NK-92 (cell line): Measurements from ENCODE around the gene ANGEL1.
A peak's percentile ranks its signal among the peaks of the same experiment; 100 is the strongest.

Source experiments
- DNase-seq: peaks from one replicate; lab custom pipeline; 2025; ENCODE audit not compliant: unreplicated experiment; lab: John Stamatoyannopoulos, UW

The ANGEL1 gene

GRCh38 chr14:76812422-76813383, at the start of gene ANGEL1:
Gene ANGEL1, minus strand, starts transcription at chr14:76812882. Its CDS starts 55 bp downstream, at chr14:76812827.
- peak; percentile 74 for DNase-seq

- no peak for DNase-seq
Observed at GRCh38 chr14:76861574-76862255, 49.0 kb upstream of the ANGEL1 start.

DNA sequence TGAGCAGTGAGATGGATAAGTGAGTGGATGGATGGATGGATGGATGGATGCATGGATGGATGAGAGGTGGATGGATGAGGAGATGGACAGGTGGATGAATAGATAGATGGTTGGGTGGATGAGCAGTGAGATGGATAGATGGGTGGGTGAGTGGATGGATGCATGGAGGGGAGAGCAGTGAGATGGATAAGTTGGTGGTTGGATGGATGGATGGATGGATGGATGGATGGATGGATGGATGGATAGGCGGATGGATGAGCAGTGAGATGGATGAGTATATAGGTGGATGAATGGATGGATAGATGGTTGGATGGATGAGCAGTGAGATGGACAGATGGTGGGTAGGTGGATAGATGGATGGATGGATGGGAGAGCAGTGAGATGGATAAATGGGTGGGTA, 44.1 kb upstream of the ANGEL1 start:
- no peak for DNase-seq

DNA sequence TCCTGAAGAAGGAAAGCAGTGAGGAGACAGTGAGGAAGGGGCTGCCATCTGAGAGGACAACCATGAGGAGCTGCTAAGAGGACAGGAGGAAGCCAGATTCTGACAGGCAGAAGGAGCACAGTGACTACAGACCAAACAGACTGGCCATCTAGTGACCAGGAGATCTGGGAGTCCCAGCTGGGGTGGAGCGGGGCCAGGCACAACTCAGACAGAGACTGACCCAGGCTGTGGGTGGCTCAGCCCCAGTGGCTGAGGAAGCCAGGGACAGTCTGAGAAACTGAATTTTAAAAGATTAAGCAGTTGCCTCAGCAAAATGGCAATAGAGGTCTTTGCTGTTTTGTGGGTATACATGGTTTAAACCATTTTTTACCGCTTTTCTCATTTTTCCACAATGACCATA, 42.4 kb upstream of the ANGEL1 start:
- DNase-seq, result no peak

DNA sequence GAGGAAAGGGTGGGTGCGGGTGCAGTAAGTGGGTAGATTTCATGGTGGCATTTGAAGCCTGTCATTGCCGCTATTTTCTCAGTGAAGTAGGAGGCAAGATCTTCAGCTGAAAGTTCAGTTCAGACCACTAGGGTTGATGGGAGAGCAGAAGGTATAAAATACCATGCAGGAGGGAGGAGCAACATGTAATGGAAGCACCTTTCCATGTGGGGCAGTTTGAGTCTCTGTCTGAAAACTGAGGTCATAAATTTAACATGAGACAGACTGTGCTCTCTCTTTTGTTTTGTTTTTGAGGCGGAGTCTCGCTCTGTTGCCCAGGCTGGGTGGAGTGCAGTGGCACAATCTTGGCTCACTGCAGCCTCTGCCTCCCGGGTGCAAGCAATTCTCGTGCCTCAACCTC, 36.2 kb upstream of the ANGEL1 start:
- no peak for DNase-seq

GRCh38 chr14:76846331-76847047, 33.8 kb upstream of the ANGEL1 start:
- DNase-seq, result no peak

- no peak for DNase-seq
Observed at GRCh38 chr14:76844223-76844622, 31.5 kb upstream of the ANGEL1 start.

GRCh38 chr14:76842414-76842813, 29.7 kb upstream of the ANGEL1 start:
- DNase-seq, result no peak

GRCh38 chr14:76837524-76837923, 24.8 kb upstream of the ANGEL1 start:
- DNase-seq, result no peak

GRCh38 chr14:76836029-76836630, 23.4 kb upstream of the ANGEL1 start:
- no peak for DNase-seq

DNA sequence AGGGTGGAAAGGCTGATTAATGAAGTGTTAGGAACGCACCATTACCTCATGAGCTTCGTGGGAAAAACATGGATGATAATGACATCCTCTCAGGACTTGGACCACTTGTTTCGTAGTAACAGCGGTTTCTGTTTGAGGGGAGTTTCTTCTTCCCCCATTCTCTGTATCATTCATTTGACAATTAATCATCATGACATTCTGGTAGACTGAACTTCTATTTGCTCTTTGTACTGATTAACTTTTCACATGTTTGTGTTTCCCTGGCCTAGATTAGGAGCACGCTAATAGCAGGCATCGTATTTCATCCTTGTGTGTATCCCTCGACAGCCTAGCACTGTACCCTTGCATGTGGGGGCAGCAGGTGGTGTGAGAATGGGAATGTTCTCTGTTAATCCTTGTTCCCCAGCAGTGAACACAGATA, 21.6 kb upstream of the ANGEL1 start:
- no peak for DNase-seq

DNA sequence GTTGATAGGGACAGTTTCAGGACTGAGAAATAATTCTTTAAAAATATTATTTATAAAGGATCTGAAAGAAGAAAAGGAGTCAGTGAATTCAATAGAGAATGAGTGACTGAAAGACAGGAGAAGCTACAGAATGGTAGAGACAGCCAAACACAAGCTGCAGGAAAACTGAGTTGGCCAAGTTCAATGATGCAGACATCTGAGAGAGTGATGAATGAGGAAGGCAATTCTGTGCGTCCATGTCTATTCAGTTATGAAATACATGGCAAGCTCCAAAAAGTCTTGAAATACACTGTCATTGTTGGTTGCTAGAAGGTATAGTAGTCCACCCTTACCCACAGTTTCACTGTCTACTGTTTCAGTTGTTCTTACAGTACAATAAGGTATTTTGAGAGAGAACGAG, 20.3 kb upstream of the ANGEL1 start:
- no peak for DNase-seq

GRCh38 chr14:76832503-76832988, 19.9 kb upstream of the ANGEL1 start:
- no peak for DNase-seq

DNA sequence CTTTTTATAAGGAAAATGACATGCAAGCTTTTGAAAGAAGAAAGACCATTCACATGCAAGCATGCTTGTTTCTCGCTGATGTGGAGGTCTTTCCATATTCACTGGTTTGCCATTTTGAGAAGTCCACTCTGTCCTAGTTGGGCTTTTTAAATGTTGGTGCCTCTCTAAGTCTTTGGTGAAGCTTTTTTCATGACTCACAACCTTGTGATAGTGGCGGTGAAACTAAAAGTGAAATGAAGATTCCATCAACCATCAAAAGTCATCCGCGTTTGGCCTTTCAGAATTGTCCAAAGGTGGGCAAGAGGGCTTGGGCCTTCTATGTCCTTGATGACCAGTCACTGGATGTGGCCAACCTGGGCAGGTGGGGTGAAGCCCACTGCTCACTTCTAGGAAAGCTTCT, 17.9 kb upstream of the ANGEL1 start:
- DNase-seq, result no peak

GRCh38 chr14:76829650-76830421, 17.2 kb upstream of the ANGEL1 start:
- DNase-seq, result no peak

DNA sequence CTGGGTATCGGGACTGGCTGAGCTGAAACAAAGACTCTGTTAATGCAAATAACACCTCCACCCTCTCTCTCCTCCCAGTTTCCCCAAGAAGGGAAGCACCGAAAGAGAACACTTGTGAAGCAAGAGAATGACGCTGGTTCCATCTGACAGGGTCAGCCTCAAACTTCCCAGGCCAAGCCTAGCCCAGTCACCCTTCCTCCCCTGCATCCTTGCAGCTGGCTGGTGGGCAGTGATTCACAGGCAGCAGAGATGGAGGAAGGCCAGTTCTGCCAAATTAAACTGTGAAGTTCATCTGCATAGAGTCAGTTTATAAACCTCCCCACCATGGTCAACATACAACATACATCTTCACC, 16.3 kb upstream of the ANGEL1 start:
- DNase-seq, result no peak

DNA sequence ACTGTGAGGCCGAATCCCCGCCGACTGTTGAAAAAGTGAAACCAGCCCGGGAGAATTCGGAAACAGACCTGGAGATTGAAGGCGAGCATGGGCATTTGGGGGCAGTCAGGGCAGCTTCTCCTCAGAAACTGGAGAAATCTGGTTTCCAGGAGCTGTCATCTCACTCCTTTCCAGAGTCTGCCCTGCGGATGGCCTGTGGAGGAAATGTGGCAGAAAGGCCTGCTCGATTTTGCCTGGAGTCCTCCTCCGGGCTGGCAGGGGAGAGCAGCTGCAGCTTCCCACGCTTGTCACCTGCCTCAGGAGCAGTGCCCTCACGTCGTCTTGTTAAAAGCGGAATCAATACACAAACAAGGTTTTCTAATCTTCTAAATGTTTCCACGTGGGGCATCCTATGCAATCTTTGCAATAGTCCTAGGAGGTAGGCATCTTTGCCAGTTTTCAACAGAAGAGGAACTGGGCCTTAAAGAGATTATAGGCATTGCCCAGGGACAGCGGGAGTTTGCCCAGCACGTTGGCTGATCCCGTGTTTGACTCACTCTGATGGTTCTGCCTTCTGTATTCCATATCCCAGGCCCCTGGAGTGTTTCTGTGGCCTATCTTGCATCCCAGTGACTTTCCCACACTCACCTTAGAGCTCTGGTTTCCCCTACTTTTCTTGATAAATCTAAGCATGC, 15.8 kb upstream of the ANGEL1 start:
- no peak for DNase-seq

- no peak for DNase-seq
Observed at GRCh38 chr14:76827696-76828296, 15.1 kb upstream of the ANGEL1 start.

- no peak for DNase-seq
Observed at GRCh38 chr14:76826122-76826521, 13.4 kb upstream of the ANGEL1 start, which contains the start of gene LRRC74A. Gene LRRC74A, plus strand, starts transcription at chr14:76826408. Its CDS starts 290 bp downstream, at chr14:76826698.
